GM18861 (cell line): ENCODE data around the gene LNX1.

ENCODE experiments used
- ATAC-seq: cut with Tn5 transposase; IDR thresholded peaks from one replicate; pipeline ENCODE4 v1.9.1; 2021; ENCODE audit not compliant: unreplicated experiment

LNX1 gene

DNA sequence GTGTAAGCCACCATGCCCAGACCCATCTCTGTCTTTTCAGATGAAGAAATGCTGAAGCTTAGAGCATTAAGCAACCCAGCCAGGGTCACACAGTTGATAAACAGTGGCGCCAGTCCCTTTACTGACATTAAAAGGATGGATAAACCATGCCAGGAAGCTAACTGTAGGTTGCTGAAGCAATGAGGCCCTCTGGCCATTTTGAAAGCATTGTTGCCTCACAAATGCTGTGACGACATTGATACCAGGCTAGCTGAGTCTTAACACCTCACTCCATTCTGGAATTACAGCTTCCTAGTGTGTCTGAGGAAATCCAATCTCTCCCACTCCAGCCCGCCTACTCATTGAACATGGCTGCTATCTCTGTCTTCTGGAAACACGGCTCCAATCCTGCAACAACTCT is 89.7 kb downstream of the LNX1 start:
- ATAC-seq: no peak

DNA sequence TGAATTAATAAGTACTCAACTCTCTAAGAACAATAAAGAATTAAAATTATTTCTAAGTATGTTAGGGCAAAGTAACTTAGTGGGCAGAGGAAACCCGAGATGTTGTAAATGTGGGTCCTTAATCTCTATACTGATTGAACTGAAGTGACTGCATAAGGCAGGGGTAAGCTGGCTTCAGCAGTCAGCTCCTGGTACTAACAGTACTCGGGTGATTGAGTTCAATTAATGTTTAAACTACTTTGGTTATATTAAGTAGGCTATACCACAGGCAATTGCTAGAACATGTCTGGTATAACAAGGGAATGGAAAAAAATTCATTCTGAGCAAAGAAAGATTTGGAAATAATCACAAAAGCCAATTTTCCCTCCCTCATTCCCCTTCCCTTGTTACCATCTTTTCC is 90.7 kb downstream of the LNX1 start:
- ATAC-seq: no peak

DNA sequence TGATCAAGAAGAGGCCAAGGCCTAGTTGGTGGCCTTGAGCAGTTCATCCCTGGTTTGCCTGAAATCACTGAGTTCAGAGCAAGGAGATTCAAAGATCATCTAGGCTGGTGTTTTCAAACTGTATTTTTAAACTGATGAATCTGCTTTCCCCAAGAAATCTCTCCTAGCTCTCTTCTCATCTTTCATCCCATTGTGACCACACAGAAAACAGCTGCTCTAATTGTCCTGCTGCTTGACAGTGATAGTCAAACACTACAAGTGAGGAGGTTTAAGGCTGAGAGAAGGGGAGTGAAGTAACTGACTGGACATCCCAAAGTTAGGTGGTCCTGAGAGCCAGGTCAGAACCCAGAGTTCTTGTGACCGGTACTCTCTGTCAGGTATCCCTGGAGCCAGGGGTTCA is 91.5 kb downstream of the LNX1 start:
- ATAC-seq: no peak

DNA sequence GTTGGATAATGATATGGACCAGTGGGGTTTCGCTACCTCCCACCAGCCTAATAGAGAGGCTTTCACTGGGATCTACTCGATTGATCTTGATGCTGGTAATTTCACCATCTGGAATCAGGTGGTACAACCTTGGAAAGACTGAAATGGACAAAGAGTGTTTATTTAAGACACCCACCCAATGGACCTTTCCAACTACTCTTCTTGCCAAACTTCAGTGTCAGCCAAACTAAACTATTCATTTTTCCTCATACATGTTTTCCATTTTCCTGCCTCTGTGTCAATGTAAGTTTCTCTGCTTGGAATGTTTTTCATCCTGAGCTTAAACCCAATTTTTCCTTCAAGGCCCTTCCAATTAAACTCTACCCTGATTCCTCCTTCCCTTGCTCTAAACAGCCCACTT is 92.6 kb downstream of the LNX1 start:
- no peak for ATAC-seq

DNA sequence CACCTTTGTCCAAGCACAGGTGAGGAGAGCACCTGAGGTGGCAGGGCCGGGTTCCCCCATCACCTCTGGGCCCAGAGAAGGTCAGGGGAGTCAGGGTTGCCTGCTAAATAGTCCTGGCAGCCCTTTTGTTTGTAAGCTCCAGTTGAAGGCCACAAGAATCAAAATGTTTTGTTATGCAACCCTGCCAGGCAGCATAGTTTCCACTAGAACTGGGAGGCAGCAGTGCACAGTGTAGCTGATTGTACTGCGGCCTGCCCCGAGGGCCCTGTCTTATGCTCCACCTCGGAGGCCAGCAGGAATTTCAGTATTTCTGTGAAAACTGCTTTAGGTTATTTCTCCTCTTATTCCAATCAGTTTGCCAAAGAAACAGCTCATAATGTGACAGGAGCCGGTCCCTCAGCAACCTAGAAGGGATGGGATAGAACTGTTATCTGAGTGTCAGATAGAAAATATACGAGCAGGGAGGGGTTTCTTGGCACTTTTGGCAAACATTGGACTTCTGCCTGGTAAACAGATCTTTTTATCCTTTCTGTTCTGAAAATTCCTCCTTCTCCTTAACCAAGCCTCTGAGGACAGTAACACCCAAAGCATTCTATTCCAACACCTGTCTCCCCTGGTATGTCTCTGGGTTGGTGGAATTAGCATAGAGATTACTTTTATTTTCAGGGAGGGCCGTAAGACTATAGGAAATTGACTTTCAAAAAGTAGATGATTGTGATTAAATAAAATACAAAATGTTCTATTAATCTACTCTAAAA is 93.6 kb downstream of the LNX1 start:
- no peak for ATAC-seq

DNA sequence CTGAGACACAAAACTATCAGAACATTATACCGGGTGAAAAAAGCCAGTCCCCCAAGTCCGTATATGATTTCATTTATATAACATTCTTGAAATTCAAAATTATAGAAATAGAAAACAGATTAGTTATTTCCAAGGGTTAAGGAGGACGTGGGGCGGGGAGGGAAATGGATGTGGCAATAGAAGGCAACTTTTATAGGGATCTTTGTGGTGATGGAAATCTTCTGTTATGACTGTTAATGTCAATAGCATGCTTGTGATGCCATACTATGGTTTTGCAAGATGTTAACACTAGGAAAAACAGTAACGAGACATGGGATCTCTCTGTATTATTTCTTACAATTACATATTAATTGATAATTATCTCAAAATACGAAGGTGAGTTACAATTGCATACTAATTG is 96.4 kb downstream of the LNX1 start:
- ATAC-seq: no peak

DNA sequence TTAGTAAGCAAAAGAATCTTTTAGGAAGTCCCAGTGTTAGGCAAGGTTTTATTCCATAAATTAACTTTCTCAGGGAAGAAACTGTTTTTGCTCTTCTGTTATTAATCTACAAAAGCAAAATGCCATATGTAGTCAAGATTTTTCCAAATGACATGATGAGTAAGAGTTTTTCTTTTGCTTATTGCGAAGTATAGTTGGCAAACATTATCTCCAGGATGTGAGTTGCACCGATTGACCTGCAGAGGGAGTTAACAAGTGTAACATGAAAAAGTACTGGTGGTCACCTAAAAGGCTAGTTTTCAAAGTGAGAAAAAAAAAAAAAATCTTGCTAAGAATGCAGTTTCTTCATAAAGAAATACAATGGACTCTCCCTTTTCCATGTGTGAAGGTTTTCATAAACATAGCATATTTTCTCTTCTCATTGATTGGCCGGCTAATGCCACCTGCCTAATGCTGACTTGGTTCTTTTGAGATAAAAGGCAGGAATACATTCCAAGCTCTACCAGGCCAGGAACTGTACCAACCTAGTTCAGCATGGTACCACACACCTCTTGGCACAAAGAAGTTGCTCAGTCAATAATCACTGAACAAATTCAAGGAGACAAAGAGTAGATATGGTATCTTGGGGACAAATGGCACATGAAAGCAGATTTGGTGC is 100.2 kb downstream of the LNX1 start:
- ATAC-seq: peak; percentile 59

DNA sequence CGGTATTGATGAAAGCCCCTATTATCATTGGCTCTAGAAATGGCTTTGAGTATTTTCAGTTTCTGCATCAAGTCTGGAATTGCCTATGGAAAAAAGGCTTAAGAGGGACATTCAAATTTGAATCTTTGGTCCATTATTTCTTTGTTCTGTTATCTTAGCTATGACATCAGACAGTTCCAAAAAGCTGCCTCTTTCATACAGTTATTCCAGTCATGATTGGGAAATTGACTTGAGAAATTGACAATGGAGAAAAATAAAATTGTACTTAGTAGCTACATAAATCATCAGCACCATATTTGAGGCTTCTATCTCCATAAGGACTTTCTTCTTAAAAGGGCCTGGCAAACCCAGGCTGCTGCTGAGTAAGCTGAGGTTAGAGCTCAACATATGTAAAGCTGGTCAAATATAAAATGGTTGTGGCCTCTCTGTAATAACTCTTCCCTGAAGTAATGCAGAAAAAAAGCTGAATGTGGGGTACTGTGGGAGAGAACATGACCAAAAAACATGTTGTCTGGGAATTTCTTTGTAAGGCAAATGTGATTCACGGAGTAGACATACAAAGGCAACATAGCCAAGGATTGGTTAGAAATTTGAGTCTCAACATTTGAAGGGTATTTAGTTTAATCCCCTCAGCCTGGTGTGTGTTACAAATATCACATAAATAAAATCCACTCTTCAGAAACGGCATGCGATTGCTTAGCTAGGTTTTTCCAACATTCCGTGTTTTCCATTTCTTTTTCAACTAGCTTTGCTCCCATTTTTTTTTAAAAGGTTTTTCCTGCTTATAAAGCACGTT is 100.9 kb downstream of the LNX1 start:
- no peak for ATAC-seq

DNA sequence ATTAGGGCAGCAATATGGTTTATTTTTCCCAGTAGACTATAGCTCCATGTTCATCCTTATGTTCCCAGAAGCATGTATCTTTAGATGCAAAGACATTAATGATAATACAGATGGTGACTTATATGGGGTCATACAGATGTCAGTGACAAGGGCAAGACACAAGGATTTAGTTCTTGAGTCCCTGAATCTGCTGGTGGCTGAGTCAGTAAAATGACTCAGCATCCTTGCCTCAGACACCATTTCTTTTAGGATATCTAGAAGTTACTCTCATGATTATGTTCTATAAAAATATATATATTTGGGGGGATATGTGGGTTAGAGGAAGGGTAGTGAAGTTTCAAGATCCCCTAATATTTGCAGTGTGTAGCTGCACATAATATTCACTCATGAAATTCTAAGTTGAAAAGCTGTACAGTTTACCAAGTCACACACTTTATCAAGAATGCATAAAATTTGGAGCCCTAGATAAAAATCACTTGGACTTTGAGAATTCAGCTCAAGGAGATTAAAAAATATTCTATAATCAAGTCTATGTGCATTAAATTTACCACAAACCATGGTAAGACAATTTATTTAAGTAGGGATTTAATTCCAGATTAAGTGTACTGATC is 101.9 kb downstream of the LNX1 start:
- no peak for ATAC-seq

DNA sequence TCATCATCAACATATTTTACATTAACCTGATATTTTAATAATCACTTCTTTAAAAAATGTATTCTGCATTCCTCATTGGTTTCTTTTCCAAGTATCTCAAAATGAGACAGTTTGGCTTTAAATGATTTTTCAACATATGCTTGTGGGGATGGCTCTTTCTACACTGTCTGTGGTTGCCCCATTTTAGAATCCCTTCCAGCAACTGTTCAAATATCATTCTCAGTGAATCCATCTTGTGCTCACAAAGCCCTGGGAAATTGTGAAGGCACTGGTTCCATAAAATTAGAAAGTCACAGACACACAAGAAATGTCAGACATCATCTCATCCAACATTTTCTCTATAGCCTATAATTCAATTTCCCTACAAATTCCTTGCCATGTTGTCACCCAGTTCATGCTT is 103.5 kb downstream of the LNX1 start:
- no peak for ATAC-seq

DNA sequence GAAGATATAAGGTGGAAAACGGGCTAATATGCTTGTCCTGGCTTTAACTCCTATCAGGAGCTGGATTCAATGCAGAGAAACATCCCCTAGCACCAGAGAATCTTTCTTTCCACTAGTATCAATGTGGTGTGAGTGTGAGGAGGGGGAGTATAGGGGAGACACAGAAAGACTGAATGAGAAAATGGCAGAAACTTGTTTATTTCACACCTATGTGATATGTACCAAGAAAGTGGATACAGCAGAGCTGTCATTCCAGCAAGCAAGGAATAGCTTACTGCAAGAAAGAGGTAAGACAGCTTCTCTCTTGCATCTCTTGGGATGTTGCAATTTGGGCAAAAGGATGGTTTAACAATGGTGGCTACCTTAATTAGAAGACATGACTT is 105.6 kb downstream of the LNX1 start:
- no peak for ATAC-seq

DNA sequence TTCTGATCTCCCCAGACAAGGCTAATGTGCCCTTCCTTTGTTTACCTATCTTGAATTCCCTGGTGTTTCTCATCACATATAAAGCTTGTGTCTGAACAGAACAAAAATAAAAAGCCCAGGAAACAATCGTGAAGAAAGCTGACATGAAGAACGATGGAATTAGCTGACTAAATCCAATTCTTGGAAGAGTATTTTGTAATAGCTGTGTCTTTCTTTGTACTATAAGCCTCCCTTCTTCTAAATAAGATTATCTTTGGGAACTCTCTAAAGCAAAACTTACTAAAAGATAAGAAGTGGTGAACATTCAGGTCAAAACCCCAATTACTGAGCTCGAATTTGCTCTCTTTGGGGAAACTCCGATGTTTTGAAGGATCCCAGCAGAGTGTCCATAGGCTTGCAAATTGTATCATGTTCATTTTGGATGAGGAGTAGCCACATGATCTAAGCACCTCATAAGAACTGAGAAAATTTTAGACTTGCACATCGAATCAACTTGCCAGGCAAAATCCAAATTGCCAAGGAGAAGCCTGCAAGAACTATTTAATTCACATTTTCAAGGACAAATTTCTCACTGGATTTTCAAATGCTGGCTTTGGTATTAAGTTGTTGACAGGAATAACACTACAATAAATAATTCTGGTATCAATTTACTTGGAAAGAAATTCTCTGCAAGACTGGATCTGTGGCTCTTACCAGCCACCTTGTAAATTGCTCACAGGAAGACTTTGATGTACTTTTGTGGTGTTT is 106.2 kb downstream of the LNX1 start:
- ATAC-seq: no peak

DNA sequence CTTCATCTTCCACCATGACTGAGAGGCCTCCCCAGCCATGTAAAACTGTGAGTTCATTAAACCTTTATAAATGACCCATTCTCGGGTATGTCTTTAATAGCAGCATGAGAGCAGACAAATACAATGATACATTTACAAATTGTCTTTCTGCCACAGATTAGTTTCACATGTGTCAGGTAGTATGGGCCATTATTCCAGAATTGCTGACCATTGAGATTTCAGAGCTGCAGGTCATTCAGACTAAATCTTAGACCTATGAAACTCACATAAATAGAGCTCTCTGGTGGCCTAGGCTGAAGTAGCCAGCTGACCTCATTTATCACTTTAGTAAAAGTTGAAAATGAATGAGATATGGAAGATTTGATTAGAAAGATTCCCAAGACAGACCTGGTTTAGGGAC is 108.0 kb downstream of the LNX1 start:
- no peak for ATAC-seq

DNA sequence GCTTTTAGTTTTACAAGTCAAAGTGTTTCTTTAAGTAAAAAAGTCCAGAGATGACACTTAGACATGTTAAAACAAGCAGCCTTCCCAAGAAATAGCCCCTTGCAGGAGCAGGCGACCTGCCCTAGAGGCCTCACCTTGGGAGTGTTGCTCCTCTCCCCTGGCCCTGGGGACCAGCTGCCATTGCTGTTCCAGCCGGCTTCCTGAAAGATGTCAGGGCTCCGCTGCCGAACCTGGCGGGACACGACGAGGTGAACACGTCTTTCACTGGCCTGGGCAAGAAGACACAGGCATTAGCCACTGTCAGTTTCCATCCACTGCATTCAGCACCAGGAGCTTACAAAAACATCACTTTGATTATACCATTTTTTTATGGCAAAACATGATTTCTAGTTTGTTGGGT is 109.7 kb downstream of the LNX1 start:
- no peak for ATAC-seq

DNA sequence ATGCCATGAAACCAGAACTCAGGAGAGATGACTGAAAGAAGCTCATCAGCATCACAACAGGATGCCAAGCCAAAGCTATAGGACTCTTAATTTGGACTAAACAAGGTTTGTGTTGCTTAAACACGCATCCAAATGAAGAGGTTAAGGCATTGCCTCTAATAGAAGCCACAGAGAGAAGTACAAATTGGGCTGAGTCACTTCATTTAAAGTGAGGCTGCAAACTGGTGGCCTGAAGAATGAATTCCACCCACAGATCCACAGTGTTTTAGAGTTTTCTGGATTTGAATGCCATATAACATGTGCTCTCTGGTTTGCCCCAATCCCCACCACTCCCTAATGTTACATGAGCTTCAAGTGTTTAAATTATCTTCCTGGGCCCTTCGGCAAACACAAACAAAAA is 110.4 kb downstream of the LNX1 start:
- ATAC-seq: no peak

DNA sequence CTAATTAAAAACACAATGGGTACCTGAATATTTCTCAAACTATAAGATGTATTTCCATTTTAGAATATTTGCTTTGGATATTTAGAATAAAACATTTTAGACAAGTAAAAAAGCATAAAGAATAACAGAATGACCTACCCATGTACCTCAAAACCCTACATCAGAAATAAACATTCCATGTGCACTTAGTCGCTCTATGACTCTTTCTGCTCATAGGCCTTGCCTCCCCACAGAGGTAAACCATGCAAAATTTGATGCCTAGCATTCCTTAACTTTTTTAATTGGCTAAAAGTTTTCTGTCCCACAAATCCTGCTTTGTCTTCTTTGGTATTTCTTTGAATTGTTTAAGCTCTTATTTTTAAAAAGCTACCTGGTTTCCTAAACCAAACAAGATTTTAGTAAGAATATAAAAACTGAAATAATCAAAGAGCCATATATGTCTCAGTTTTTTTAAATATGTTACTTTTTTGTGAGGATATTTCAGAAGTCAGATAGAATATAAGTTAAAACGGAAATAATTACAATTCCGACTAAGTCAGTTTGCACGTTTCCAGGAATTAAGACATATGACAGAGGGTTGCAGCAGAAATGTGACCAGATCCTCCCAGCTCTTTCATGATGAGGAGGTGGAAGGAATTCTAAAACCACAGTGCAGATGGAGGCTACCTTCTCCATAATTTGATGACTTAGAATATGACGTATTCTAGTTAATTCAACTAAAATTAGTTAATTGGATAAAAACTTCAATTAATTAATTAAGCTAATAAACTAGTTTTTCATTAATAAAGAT is 111.4 kb downstream of the LNX1 start:
- no peak for ATAC-seq

DNA sequence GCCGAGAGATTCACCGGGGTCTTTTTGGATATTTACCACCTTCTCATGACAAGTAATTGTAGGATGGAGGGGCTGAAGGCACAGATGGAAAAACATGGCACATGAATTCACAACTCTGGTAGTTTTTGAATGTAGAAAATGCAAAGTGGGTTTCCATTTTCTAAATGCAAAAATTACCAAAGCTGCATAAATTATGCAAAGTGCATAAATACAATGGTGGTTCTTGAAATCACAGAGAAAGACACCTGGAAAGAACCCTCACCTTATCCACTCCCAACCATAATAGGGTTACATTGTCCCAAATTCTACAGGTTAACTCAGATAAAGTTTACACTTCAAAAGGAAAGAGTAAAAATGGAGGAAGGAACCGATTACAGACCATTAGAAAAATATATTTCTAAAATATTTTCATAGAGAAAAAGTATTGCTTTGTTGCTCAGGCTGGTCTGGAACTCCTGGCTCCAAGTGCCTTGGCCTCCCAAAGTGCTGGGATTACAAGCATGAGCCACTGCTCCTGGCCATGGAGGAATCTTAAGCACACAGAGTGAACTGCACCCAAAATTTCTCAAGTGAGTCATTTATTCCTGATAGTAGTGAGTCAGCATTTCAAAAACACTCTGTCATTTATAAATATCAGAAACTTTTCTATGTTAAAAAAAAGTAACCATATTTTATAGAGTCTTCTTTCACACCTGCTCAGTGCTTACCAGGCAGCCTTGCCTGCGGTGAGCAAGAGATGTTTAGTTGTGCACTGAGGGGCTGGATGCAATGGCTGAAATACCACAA is 112.4 kb downstream of the LNX1 start:
- no peak for ATAC-seq

DNA sequence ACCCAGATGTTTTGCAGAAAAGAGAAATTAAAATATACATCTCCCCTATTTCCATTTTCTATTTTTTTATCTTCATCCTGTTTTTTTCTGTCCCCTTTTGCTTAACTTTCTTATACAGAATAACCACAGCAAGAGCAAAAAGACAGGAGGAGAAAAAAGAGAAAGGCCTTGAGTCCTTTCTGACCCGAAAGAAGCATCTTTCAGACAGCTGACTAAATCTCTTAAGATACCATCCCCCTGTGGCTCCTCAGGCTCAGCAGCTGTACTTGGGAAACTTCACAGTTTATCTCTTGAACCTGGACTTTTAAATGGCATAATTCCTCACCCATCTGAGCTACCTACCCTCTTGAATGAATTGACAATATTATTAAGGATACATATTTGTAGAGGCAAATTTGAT is 113.7 kb downstream of the LNX1 start:
- no peak for ATAC-seq

DNA sequence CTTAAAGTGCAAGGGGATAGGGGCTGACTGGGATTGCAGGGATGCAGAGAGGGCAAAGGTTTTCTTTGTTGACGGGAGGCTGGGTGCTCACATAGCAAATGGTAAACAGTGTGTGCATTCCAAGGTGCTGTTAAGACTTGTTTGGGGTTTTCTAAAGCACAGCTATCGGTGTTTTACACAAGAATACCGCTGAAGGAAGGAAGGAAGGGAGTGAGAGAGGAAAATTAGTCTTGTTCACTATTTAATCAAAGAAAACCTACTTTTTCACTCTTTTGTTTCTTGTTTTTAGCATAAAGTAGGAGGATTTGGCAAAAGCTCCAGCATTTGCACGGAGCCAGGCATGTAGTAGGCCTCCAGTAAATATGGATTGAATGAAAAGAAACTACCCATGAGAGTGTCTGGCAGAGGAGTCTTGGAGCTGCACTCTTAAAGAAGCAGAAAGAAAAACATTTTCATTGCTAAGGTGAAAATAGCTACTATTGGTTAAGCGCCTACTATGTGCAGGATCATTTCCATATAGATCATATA is 114.2 kb downstream of the LNX1 start:
- no peak for ATAC-seq
